ENCODE data around the gene COL1A1. TPM values are rescaled to one million over a fixed set of nuclear protein-coding genes. Genes with fewer than 3 reads are reported as not detected.

The COL1A1 gene
- total and polyA plus RNA-seq, 2 of the 13 experiments (the other 11 are each of a cell fraction or from before 2014, with no cell fraction given), result 0.05 TPM; not detected in 1

- TF ChIP-seq DMAP1 (CRISPR knock-in tag; IDR thresholded peaks at IDR 0.05) (peak; percentile 29; the same call in 1 of the 2 replicates), CCAR2 (optimal IDR thresholded peaks at IDR 0.05; ENCODE audit: low read depth, low read length) (no peak), ZNF446 (CRISPR knock-in tag; IDR thresholded peaks at IDR 0.05) (0 out of 2 replicates have a peak, but pooled peaks have one; percentile 56), HOXA7 (CRISPR knock-in tag; IDR thresholded peaks at IDR 0.05) (no peak), ZNF44 (CRISPR knock-in tag; IDR thresholded peaks at IDR 0.05) (0 out of 2 replicates have a peak, but pooled peaks have one; percentile 24), ZNF761 (CRISPR knock-in tag; conservative IDR thresholded peaks at IDR 0.05) (0 out of 2 replicates have a peak, but pooled peaks have one; percentile 24), ZNF557 (CRISPR knock-in tag; IDR thresholded peaks at IDR 0.05) (no peak), HMGXB3 (CRISPR knock-in tag; IDR thresholded peaks at IDR 0.05; ENCODE audit: borderline replicate concordance) (no peak), IRX3 (CRISPR knock-in tag; IDR thresholded peaks at IDR 0.05; ENCODE audit: borderline replicate concordance, low read depth) (no peak), ZNF547 (CRISPR knock-in tag; IDR thresholded peaks at IDR 0.05) (no peak; the same call in 1 of the 2 replicates), ASH2L (IDR thresholded peaks at IDR 0.05; ENCODE audit: insufficient read length, low read depth, low read length) (peak; percentile 48), SNAPC5 (CRISPR knock-in tag; IDR thresholded peaks at IDR 0.05; ENCODE audit: borderline replicate concordance) (no peak), ZNF598 (CRISPR knock-in tag; IDR thresholded peaks at IDR 0.05; ENCODE audit: borderline replicate concordance) (peak; percentile 57; the same call in 1 of the 2 replicates), MIER2 (CRISPR knock-in tag; IDR thresholded peaks at IDR 0.05) (0 out of 2 replicates have a peak, but pooled peaks have one; percentile 48), ZNF770 (CRISPR knock-in tag; IDR thresholded peaks at IDR 0.05) (no peak), TIGD3 (CRISPR knock-in tag; IDR thresholded peaks at IDR 0.05; ENCODE audit: borderline replicate concordance) (no peak), HIVEP1 (CRISPR knock-in tag; IDR thresholded peaks at IDR 0.05) (no peak; the same call in 1 of the 2 replicates), ZNF530 (CRISPR knock-in tag; IDR thresholded peaks at IDR 0.05; ENCODE audit: low read depth) (no peak), SIX4 (CRISPR knock-in tag; IDR thresholded peaks at IDR 0.05) (peak; percentile 26; the same call in 1 of the 2 replicates), HDAC2 (CRISPR knock-in tag; IDR thresholded peaks at IDR 0.05) (peak; percentile 51; the same call in 1 of the 2 replicates), ZBTB20 (CRISPR knock-in tag; IDR thresholded peaks at IDR 0.05; ENCODE audit: borderline replicate concordance, low read depth) (no peak)
These were observed 40.2 kb downstream of the COL1A1 start (continued) for GRCh38 chr17:50161023-50161910.
